Endodermal cell (in vitro differentiated cells): Measurements from ENCODE around the gene DOK7. TPM values are rescaled to one million over a fixed set of nuclear protein-coding genes. Genes with fewer than 3 reads are reported as not detected.

Experiments used
- DNase-seq: peaks from one replicate; pipeline ENCODE4 v3.0.0-alpha.2; 2017
- H3K27ac ChIP-seq: 2 replicates; pipeline ENCODE4 v1.5.1; 2013; ENCODE audit warnings: mild to moderate bottlenecking, low read depth, low read length, moderate library complexity
- H3K27me3 ChIP-seq: 2 replicates; pipeline ENCODE4 v1.6.1; 2013; ENCODE audit warnings: mild to moderate bottlenecking, low read length, moderate library complexity; ENCODE audit not compliant: insufficient read depth, control insufficient read depth, poor library complexity, severe bottlenecking
- H3K36me3 ChIP-seq: 2 replicates; pipeline ENCODE4 v1.7.0; 2013; ENCODE audit warnings: mild to moderate bottlenecking, low read length, moderate library complexity; ENCODE audit not compliant: control insufficient read depth, insufficient read depth
- H3K4me1 ChIP-seq: one replicate; pipeline ENCODE4 v1.7.0; 2013; ENCODE audit warnings: low read length; ENCODE audit not compliant: control insufficient read depth, insufficient read depth
- H3K4me3 ChIP-seq: 2 replicates; pipeline ENCODE4 v1.5.1; 2013; ENCODE audit warnings: mild to moderate bottlenecking, low read length, moderate library complexity
- H3K9ac ChIP-seq: 2 replicates; pipeline ENCODE4 v1.6.1; 2013; ENCODE audit warnings: mild to moderate bottlenecking, low read length, moderate library complexity; ENCODE audit not compliant: poor library complexity, severe bottlenecking; ENCODE audit errors: extremely low read depth
- H3K9me3 ChIP-seq: 2 replicates; pipeline ENCODE4 v1.6.1; 2013; ENCODE audit warnings: mild to moderate bottlenecking, low read length, moderate library complexity; ENCODE audit not compliant: control insufficient read depth
- H3K27ac Mint-ChIP-seq: 2 replicates; pipeline ENCODE4 v1.8.0; 2020; ENCODE audit warnings: mixed read lengths
- H3K27me3 Mint-ChIP-seq: 2 replicates; pipeline ENCODE4 v1.8.0; 2021; ENCODE audit warnings: mild to moderate bottlenecking, mixed read lengths; ENCODE audit not compliant: insufficient read depth
- H3K36me3 Mint-ChIP-seq: 2 replicates; pipeline ENCODE4 v1.8.0; 2020; ENCODE audit warnings: low read depth, mixed read lengths
- H3K4me1 Mint-ChIP-seq: 2 replicates; pipeline ENCODE4 v1.8.0; 2020; ENCODE audit warnings: mixed read lengths
- H3K4me3 Mint-ChIP-seq: 2 replicates; pipeline ENCODE4 v1.8.0; 2020; ENCODE audit warnings: mild to moderate bottlenecking, moderate library complexity, mixed read lengths
- H3K9me3 Mint-ChIP-seq: 2 replicates; pipeline ENCODE4 v1.8.0; 2020; ENCODE audit warnings: mild to moderate bottlenecking, mixed read lengths
- WGBS, 2 experiments: methylation state at CpG; one replicate each; pipeline versions ENCODE4 v1.1.5 to v1.1.7; 2013; ENCODE audit warnings: missing lambda C conversion rate in 2 of 2, mixed read lengths in 1 of 2; ENCODE audit not compliant: insufficient coverage in 1 of 2, insufficient read length in 1 of 2; 5-methylcytosine and 5-hydroxymethylcytosine counted together
- total RNA-seq, 2 donors: library from RNA; stranded (reverse); fragmentation: NEBNext Ultra II Directional in 1 of 2; extraction: Animal tissue kit (Norgen Biotek cat#: 25700) in 1 of 2; gene quantifications; 2 replicates in 1 of 2; 3 replicates in 1 of 2; pipeline ENCODE4 v1.2.1, GENCODE V29; 2021
- TF ChIP-seq, protein P1 (sequence below): fragments of 200-600 bp; sonication (generic); conservative IDR thresholded peaks from 2 replicates; pipeline ENCODE4 v1.5.0; 2021; ENCODE audit warnings: antibody characterized with exemption, mild to moderate bottlenecking

Gene DOK7
- total RNA-seq, 2 donors from 2014 or later: 0.38 to 1.3 TPM

DNA sequence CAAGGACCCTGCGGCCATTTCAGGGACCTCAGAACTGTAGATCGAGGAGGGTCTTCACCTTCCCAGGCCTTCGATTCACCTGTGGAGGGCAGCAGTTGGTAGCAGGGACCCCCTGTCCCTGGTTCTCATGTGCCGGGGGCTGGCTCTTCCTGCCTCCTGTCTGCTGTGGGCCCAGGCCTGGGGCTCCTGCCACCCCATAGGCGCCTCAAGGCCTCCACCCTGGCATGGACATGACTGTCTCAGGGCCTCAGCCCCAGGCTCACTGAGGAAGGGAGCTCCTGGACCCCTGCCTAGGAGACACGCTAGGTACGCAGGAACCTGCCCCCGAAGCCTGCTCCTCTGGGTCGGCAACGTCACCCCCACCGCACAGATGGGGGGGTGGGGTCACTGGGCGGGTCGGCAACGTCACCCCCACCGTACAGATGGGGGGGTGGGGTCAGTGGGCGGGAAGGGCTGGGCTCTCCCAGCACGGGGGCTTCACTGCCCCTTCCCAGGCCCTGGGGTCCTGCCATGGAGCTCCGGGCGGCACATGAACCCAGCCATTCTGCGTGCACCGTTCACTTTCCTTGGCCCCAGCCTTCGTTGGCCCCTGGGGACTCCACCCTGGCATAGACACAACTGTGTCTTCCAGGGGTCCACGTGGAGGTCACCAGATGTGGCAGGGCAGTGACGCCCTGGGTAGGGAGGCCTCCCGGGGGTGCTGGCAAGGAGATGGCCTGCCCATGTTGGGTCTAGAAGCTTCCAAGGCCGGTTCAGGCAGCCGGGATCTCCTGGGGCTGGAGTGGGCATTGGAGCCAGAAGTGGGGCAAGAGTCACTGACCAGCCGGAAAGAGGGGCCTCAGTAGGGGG is 24.9 kb upstream of the DOK7 start:
- no peak for DNase-seq
- H3K27ac ChIP-seq: no peak overlapping the region
- no peaks in the 10 kb centered on the region for H3K27me3 ChIP-seq
- H3K4me3 ChIP-seq: no peak overlapping the region
- no peaks in the 10 kb centered on the region for H3K4me1 ChIP-seq
- H3K9ac ChIP-seq: no peak overlapping the region
- H3K9me3 Mint-ChIP-seq: no peaks in the 10 kb centered on the region
- H3K36me3 Mint-ChIP-seq: peaks cover 2% of the 10 kb centered on the region
- TF ChIP-seq, protein P1, sequence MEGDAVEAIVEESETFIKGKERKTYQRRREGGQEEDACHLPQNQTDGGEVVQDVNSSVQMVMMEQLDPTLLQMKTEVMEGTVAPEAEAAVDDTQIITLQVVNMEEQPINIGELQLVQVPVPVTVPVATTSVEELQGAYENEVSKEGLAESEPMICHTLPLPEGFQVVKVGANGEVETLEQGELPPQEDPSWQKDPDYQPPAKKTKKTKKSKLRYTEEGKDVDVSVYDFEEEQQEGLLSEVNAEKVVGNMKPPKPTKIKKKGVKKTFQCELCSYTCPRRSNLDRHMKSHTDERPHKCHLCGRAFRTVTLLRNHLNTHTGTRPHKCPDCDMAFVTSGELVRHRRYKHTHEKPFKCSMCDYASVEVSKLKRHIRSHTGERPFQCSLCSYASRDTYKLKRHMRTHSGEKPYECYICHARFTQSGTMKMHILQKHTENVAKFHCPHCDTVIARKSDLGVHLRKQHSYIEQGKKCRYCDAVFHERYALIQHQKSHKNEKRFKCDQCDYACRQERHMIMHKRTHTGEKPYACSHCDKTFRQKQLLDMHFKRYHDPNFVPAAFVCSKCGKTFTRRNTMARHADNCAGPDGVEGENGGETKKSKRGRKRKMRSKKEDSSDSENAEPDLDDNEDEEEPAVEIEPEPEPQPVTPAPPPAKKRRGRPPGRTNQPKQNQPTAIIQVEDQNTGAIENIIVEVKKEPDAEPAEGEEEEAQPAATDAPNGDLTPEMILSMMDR: no peak
- no peaks in the 10 kb centered on the region for H3K9me3 ChIP-seq
- no peak overlapping the region for H3K27ac Mint-ChIP-seq
- H3K27me3 Mint-ChIP-seq: no peaks in the 10 kb centered on the region
- H3K36me3 ChIP-seq: no peaks in the 10 kb centered on the region
- WGBS, 2 experiments: 90 to 93% methylated on average over 5 to 28 of the region's 28 CpGs
- H3K4me3 Mint-ChIP-seq: no peak overlapping the region
- H3K4me1 Mint-ChIP-seq: peaks cover 4% of the 10 kb centered on the region

GRCh38 chr4:3438847-3439180 is 24.3 kb upstream of the DOK7 start:
- peaks cover 4% of the 10 kb centered on the region for H3K4me1 Mint-ChIP-seq
- Histone ChIP-seq H3K27me3 (no peaks in the 10 kb centered on the region), H3K9me3 (no peaks in the 10 kb centered on the region), H3K9ac (no peak overlapping the region), H3K4me1 (no peaks in the 10 kb centered on the region), H3K36me3 (no peaks in the 10 kb centered on the region), H3K4me3 (no peak overlapping the region), H3K27ac (no peak overlapping the region)
- H3K4me3 Mint-ChIP-seq: no peak overlapping the region
- no peaks in the 10 kb centered on the region for H3K27me3 Mint-ChIP-seq
- H3K27ac Mint-ChIP-seq: no peak overlapping the region
- TF ChIP-seq, protein P1: no peak
- no peak for DNase-seq
- H3K9me3 Mint-ChIP-seq: no peaks in the 10 kb centered on the region
- 93 to 96% methylated on average over 4 to 10 of the region's 10 CpGs for WGBS, 2 experiments
- no peaks in the 10 kb centered on the region for H3K36me3 Mint-ChIP-seq

- no peaks in the 10 kb centered on the region for H3K27me3 ChIP-seq
- TF ChIP-seq, protein P1: no peak
Measured at GRCh38 chr4:3439391-3439790, 23.7 kb upstream of the DOK7 start.

More at GRCh38 chr4:3439391-3439790, 23.7 kb upstream of the DOK7 start:
- H3K4me1 Mint-ChIP-seq: peaks cover 3% of the 10 kb centered on the region
- Histone ChIP-seq H3K36me3 (no peaks in the 10 kb centered on the region), H3K9ac (no peak overlapping the region), H3K4me3 (no peak overlapping the region), H3K9me3 (no peaks in the 10 kb centered on the region), H3K4me1 (no peaks in the 10 kb centered on the region), H3K27ac (no peak overlapping the region)
- H3K9me3 Mint-ChIP-seq: no peaks in the 10 kb centered on the region
- no peak for DNase-seq
- H3K36me3 Mint-ChIP-seq: no peaks in the 10 kb centered on the region
- H3K27ac Mint-ChIP-seq: no peak overlapping the region
- no peak overlapping the region for H3K4me3 Mint-ChIP-seq
- 96 to 98% methylated on average over 9 to 16 of the region's 16 CpGs for WGBS, 2 experiments
- H3K27me3 Mint-ChIP-seq: no peaks in the 10 kb centered on the region
